Lung (tissue), 12 donors: ENCODE results near the gene MTPN. TPM values are rescaled to one million over a fixed set of nuclear protein-coding genes. Genes with fewer than 3 reads are reported as not detected.

Experiments used
- ATAC-seq: fragments of 200-7000 bp; cut with Tn5 transposase; one replicate; pipeline ENCODE4 v1.9.1; 2020; ENCODE audit warnings: moderate number of reproducible peaks; ENCODE audit not compliant: insufficient read depth, low FRiP score
- DNase-seq, 3 donors: peaks; one replicate each; pipeline ENCODE4 v3.0.0-alpha.2; 2013 to 2017
- H3K27ac ChIP-seq, 2 donors: one replicate each; pipeline ENCODE4 v1.5.1; 2013; ENCODE audit warnings: mild to moderate bottlenecking in 2 of 2, moderate library complexity in 2 of 2, control low read depth in 1 of 2, inconsistent platforms in 1 of 2, low read depth in 1 of 2, low read length in 1 of 2
- H3K27me3 ChIP-seq, 3 donors: one replicate each; pipeline ENCODE4 v1.5.1; 2013; ENCODE audit warnings: low read length in 2 of 3; ENCODE audit not compliant: control insufficient read depth in 3 of 3, insufficient read depth in 3 of 3
- H3K36me3 ChIP-seq, 4 donors: one replicate each; pipeline ENCODE4 v1.5.1; 2013; ENCODE audit warnings: low read length in 4 of 4, mild to moderate bottlenecking in 1 of 4, moderate library complexity in 1 of 4; ENCODE audit not compliant: control insufficient read depth in 4 of 4, insufficient read depth in 4 of 4
- H3K4me1 ChIP-seq, 5 donors: one replicate each; pipeline ENCODE4 v1.5.1; 2013; ENCODE audit warnings: low read length in 5 of 5, mild to moderate bottlenecking in 2 of 5, moderate library complexity in 1 of 5; ENCODE audit not compliant: control insufficient read depth in 5 of 5, insufficient read depth in 5 of 5
- H3K4me3 ChIP-seq: one replicate; pipeline ENCODE4 v1.5.1; 2013; ENCODE audit warnings: mild to moderate bottlenecking, control low read depth, moderate library complexity
- H3K9ac ChIP-seq, 2 donors: one replicate each; pipeline ENCODE4 v1.5.1; 2013; ENCODE audit warnings: low read length in 2 of 2, control low read depth in 1 of 2; ENCODE audit not compliant: insufficient read depth in 1 of 2
- H3K9me3 ChIP-seq, 4 donors: one replicate each; pipeline ENCODE4 v1.5.1; 2013; ENCODE audit warnings: low read length in 3 of 4, mild to moderate bottlenecking in 1 of 4, moderate library complexity in 1 of 4; ENCODE audit not compliant: control insufficient read depth in 4 of 4, insufficient read depth in 3 of 4
- CTCF ChIP-seq: IDR thresholded peaks from 2 replicates; pipeline ENCODE4 v1.5.1; 2012; ENCODE audit warnings: mild to moderate bottlenecking; ENCODE audit errors: control extremely low read depth, extremely low read depth
- WGBS, 2 donors: extraction: QIAGEN DNeasy Blood & Tissue Kit; methylation state at CpG; one replicate each; pipeline ENCODE4 v1.1.7; 2013; 5-methylcytosine and 5-hydroxymethylcytosine counted together
- polyA plus RNA-seq, 2 donors: library from polyadenylated mRNA; stranded (reverse); fragments of 200-250 nt; gene quantifications; one replicate each; pipeline ENCODE4 v1.2.1, GENCODE V29; 2013
- total RNA-seq, 2 donors: library from RNA; depleted of rRNA in 1 of 2; stranded (reverse); fragments of >200 nt in 1 of 2; gene quantifications; one replicate each; pipeline ENCODE4 v1.2.1, GENCODE V29; 2014 to 2021
- donor health status: control.
- donor health status: control.
- donor health status: Bipolar disorder and iron deficiency.
- donor health status: healthy.
- donor health status: DM: yes; HTN: yes; CAD: no.

The MTPN gene
- total and polyA plus RNA-seq, 4 donors: 32.9 to 116 (median 105) TPM

GRCh38 chr7:135901585-135902540 is 75.3 kb downstream of the MTPN start:
- no peaks in the 10 kb centered on the region for H3K36me3 ChIP-seq
- 88 to 90% methylated on average over 6 of the region's 6 CpGs for WGBS, 2 donors
- ATAC-seq: no peak

GRCh38 chr7:135900065-135900546 is 77.1 kb downstream of the MTPN start:
- WGBS, 2 donors: 76 to 78% methylated on average over 5 of the region's 5 CpGs
- peak; percentile 72 to 90 (median 90) for DNase-seq
- no peak for ATAC-seq

More at GRCh38 chr7:135901585-135902540, 75.3 kb downstream of the MTPN start:
- Histone ChIP-seq H3K4me3 (no peak overlapping the region), H3K9ac (no peak overlapping the region), H3K27ac (no peak overlapping the region), H3K4me1 (peaks cover 0 to 11% (median 0%) of the 10 kb centered on the region in 5 donors), H3K9me3 (no peaks in the 10 kb centered on the region), H3K27me3 (no peaks in the 10 kb centered on the region)
- no peak for TF ChIP-seq CTCF
- no peak for DNase-seq

GRCh38 chr7:135899458-135900064 is 77.6 kb downstream of the MTPN start:
- WGBS, 2 donors: 71 to 87% methylated on average over 6 of the region's 6 CpGs

More at GRCh38 chr7:135900065-135900546, 77.1 kb downstream of the MTPN start:
- Histone ChIP-seq H3K4me1 (peaks cover 0 to 11% (median 0%) of the 10 kb centered on the region in 5 donors), H3K27ac (no peak overlapping the region), H3K27me3 (no peaks in the 10 kb centered on the region), H3K36me3 (no peaks in the 10 kb centered on the region), H3K9ac (no peak overlapping the region), H3K4me3 (no peak overlapping the region), H3K9me3 (no peaks in the 10 kb centered on the region)
- TF ChIP-seq CTCF: no peak

More at GRCh38 chr7:135899458-135900064, 77.6 kb downstream of the MTPN start:
- Histone ChIP-seq H3K4me1 (peaks cover 0 to 11% (median 0%) of the 10 kb centered on the region in 5 donors), H3K36me3 (no peaks in the 10 kb centered on the region), H3K27ac (no peak overlapping the region), H3K4me3 (no peak overlapping the region), H3K27me3 (no peaks in the 10 kb centered on the region), H3K9ac (no peak overlapping the region), H3K9me3 (no peaks in the 10 kb centered on the region)
- DNase-seq (peak in 2 of 3 donors; percentile 24 to 41), ATAC-seq (no peak)
- TF ChIP-seq CTCF: no peak
